Muscle layer of duodenum (tissue), 2 donors: ENCODE results near the gene PPP5C.
A peak's percentile ranks its signal among the peaks of the same experiment; 100 is the strongest.
"Not testable (repeated sequence)": the region's sequence is repeated elsewhere in the genome, so short reads cannot be mapped to it uniquely, and the experiment has no call there.

ENCODE experiments used
- H3K27ac ChIP-seq: one replicate; pipeline ENCODE4 v1.7.0; 2013; ENCODE audit warnings: mild to moderate bottlenecking, low read length
- H3K27me3 ChIP-seq: one replicate; pipeline ENCODE4 v1.7.0; 2013; ENCODE audit warnings: low read depth, mild to moderate bottlenecking, control low read depth, low read length
- H3K36me3 ChIP-seq, 2 donors: one replicate each; pipeline ENCODE4 v1.7.0; 2013; ENCODE audit warnings: low read length in 2 of 2, control low read depth in 1 of 2, mild to moderate bottlenecking in 1 of 2; ENCODE audit not compliant: insufficient read depth in 2 of 2, control insufficient read depth in 1 of 2
- H3K4me1 ChIP-seq, 2 donors: one replicate each; pipeline ENCODE4 v1.7.0; 2013; ENCODE audit warnings: low read length in 2 of 2, mild to moderate bottlenecking in 2 of 2, control low read depth in 1 of 2, moderate library complexity in 1 of 2; ENCODE audit not compliant: insufficient read depth in 2 of 2, control insufficient read depth in 1 of 2
- H3K4me3 ChIP-seq, 2 donors: one replicate each; pipeline ENCODE4 v1.7.0; 2013; ENCODE audit warnings: low read length in 2 of 2, low read depth in 1 of 2, mild to moderate bottlenecking in 1 of 2
- H3K9me3 ChIP-seq, 2 donors: one replicate each; pipeline ENCODE4 v1.7.0; 2013; ENCODE audit warnings: low read length in 2 of 2, control low read depth in 1 of 2, mild to moderate bottlenecking in 1 of 2; ENCODE audit not compliant: control insufficient read depth in 1 of 2
- donor health status: healthy.

Gene PPP5C

GRCh38 chr19:46390121-46390858 is 43.4 kb downstream of the PPP5C start:
- peaks cover 23 to 54% of the 10 kb centered on the region in 2 donors for H3K36me3 ChIP-seq
- no peak overlapping the region for H3K4me3 ChIP-seq
- H3K9me3 ChIP-seq: no peaks in the 10 kb centered on the region
- H3K27ac ChIP-seq: no peak overlapping the region
- peaks cover 0 to 5% of the 10 kb centered on the region in 2 donors for H3K4me1 ChIP-seq
- H3K27me3 ChIP-seq: no peaks in the 10 kb centered on the region

DNA sequence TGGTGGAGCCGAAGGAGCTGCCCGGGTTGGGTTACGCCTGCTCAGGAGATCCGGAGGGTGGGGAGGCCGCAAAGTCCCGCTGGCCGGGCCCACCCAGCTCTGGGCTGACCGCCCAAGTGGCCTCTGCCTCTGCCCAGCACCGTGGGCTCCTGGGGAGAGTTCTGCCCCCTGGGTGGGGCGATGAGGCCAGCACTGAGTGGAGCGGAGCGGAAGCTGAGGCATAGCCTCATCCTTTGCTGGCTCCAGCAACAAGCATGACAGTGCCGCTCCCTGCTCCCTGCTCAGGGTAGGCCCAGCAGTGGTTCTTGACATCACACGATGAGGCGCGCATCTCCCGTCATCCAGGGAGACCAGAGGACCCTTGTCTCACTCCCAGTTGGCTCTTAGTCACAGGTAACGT is 44.0 kb downstream of the PPP5C start:
- H3K9me3 ChIP-seq: no peaks in the 10 kb centered on the region
- peaks cover 0 to 5% of the 10 kb centered on the region in 2 donors for H3K4me1 ChIP-seq
- H3K36me3 ChIP-seq: peaks cover 23 to 54% of the 10 kb centered on the region in 2 donors
- no peak overlapping the region for H3K27ac ChIP-seq
- no peak overlapping the region for H3K4me3 ChIP-seq
- H3K27me3 ChIP-seq: no peaks in the 10 kb centered on the region

DNA sequence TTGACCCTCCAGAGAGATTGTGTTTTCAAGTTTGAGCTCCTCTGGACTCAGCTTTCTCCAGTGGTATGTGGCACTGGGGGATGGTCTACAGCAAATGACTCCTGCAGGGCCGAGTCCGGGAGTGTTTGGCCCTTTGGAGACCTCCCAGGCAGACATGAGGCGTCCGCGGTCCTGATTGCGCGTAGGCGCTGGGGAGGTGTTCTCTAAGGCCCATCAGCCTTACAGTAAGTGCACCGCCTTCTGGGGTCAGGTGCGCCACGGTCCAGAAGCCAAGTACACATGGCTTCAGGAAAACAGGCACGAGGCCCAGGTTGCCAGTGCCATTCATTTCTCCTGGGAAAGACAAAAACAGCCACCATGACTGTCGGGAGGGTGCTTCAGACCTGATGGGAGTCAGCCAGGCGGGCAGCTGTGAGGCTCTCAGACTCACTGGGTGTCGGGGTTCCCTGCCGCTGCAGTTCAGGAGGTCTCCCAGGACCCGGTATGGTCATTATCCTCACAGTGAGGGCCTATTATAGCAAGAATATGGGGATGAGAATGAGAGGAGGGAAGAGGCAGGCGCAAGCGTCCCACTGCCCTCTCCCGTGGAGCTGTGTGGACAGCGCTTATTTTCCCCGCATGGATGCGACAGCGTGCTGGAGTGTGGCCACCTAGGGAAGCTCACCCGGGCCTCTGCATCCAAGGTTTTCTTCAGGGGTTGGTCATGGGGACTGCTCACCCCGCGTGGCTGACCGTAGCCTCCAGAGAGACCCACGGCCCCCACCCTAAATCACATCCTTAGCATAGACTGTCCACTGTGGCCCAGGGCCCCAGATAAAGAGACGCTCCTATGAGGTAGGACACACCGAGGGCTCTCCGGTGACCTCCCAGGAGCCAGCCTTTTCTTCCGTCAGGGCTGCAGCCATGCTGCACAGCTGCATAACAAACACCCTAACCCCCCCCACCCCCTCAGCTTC is 44.7 kb downstream of the PPP5C start:
- peaks cover 0 to 5% of the 10 kb centered on the region in 2 donors for H3K4me1 ChIP-seq
- H3K4me3 ChIP-seq: no peak overlapping the region
- H3K27ac ChIP-seq: no peak overlapping the region
- no peaks in the 10 kb centered on the region for H3K27me3 ChIP-seq
- H3K36me3 ChIP-seq: peaks cover 23 to 51% of the 10 kb centered on the region in 2 donors
- H3K9me3 ChIP-seq: no peaks in the 10 kb centered on the region

GRCh38 chr19:46392252-46392801 is 45.4 kb downstream of the PPP5C start:
- no peak overlapping the region for H3K4me3 ChIP-seq

GRCh38 chr19:46392837-46393236 is 46.0 kb downstream of the PPP5C start:
- Histone ChIP-seq H3K36me3 (peaks cover 18 to 38% of the 10 kb centered on the region in 2 donors), H3K4me3 (no peak overlapping the region), H3K4me1 (peaks cover 0 to 5% of the 10 kb centered on the region in 2 donors), H3K27me3 (no peaks in the 10 kb centered on the region), H3K27ac (no peak overlapping the region), H3K9me3 (no peaks in the 10 kb centered on the region)

More at GRCh38 chr19:46392252-46392801, 45.4 kb downstream of the PPP5C start:
- Histone ChIP-seq H3K27me3 (no peaks in the 10 kb centered on the region), H3K4me1 (peaks cover 0 to 5% of the 10 kb centered on the region in 2 donors), H3K36me3 (peaks cover 23 to 43% of the 10 kb centered on the region in 2 donors), H3K9me3 (no peaks in the 10 kb centered on the region), H3K27ac (no peak overlapping the region)

GRCh38 chr19:46393456-46394401 is 46.8 kb downstream of the PPP5C start:
- no peak overlapping the region for H3K4me3 ChIP-seq
- no peak overlapping the region for H3K27ac ChIP-seq
- peaks cover 14 to 30% of the 10 kb centered on the region in 2 donors for H3K36me3 ChIP-seq
- peaks cover 0 to 5% of the 10 kb centered on the region in 2 donors for H3K4me1 ChIP-seq
- H3K27me3 ChIP-seq: no peaks in the 10 kb centered on the region
- no peaks in the 10 kb centered on the region for H3K9me3 ChIP-seq

GRCh38 chr19:46394402-46394797 is 47.5 kb downstream of the PPP5C start:
- Histone ChIP-seq H3K36me3 (peaks cover 10 to 25% of the 10 kb centered on the region in 2 donors), H3K4me3 (no peak overlapping the region), H3K27me3 (no peaks in the 10 kb centered on the region), H3K27ac (no peak overlapping the region), H3K4me1 (peaks cover 0 to 5% of the 10 kb centered on the region in 2 donors), H3K9me3 (no peaks in the 10 kb centered on the region)

DNA sequence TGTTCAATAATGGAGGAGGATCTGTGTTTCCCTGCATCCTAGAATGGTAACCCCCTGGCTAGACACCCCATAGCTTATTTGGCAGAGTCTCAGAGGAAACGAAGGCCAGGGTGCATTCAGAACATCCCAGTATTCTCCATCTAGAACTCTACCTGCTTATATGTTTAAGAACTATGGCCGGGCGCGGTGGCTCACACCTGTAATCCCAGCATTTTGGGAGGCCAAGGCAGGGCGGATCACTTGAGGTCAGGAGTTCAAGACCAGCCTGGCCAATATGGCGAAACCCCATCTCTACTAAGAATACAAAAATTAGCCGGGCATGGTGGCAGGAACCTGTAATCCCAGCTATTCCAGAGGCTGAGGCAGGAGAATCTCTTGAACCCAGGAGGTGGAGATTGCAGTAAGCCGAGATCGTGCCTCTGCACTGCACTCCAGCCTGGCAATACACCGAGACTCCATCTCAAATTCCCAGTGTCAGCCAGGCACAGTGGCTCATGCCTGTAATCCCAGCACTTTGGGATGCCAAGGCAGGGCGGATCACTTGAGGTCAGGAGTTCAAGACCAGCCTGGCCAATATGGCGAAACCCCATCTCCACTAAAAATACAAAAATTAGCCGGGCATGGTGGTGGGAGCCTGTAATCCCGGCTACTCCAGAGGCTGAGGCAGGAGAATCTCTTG is 51.1 kb downstream of the PPP5C start:
- H3K4me1 ChIP-seq, H3K27ac ChIP-seq, H3K36me3 ChIP-seq, H3K27me3 ChIP-seq, H3K9me3 ChIP-seq, H3K4me3 ChIP-seq: not testable (repeated sequence)

GRCh38 chr19:46402725-46403124 is 55.8 kb downstream of the PPP5C start:
- H3K4me3 ChIP-seq: no peak overlapping the region
- no peaks in the 10 kb centered on the region for H3K36me3 ChIP-seq
- H3K4me1 ChIP-seq: peaks cover 0 to 8% of the 10 kb centered on the region in 2 donors
- H3K27ac ChIP-seq: no peak overlapping the region
- H3K9me3 ChIP-seq: no peaks in the 10 kb centered on the region
- peaks cover 12% of the 10 kb centered on the region for H3K27me3 ChIP-seq

- Histone ChIP-seq H3K27me3 (peaks cover 22% of the 10 kb centered on the region), H3K4me3 (peak overlapping the region; percentile 50 to 56), H3K4me1 (peaks cover 0 to 13% of the 10 kb centered on the region in 2 donors), H3K27ac (peak overlapping the region; percentile 31), H3K36me3 (no peaks in the 10 kb centered on the region), H3K9me3 (no peaks in the 10 kb centered on the region)
These were observed 57.3 kb downstream of the PPP5C start for GRCh38 chr19:46404055-46404752.
